GM03348 (cell line): ENCODE data around the gene BTD.
"Not testable (repeated sequence)": the region's sequence is repeated elsewhere in the genome, so short reads cannot be mapped to it uniquely, and the experiment has no call there.

Source experiments
- DNase-seq: peaks from one replicate; pipeline ENCODE4 v3.0.0; 2012; ENCODE audit warnings: low spot score

The BTD gene

DNA sequence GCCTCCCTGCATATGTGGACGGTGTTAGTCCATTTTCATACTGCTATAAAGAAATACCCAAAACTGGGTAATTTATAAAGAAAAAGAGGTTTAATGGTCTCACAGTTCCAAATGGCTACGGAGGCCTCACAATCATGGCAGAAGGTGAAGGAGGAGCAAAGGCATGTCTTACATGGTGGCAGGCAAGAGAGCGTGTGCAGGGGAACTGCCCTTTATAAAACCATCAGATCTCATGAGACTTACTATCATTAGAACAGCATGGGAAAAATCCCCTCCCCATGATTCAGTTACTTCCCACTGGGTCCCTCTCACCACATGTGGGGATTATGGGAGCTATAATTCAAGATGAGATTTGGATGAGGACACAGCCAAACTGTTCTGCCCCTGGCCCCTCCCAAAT lies 1.3 kb downstream of the BTD start:
- DNase-seq: not testable (repeated sequence)

DNA sequence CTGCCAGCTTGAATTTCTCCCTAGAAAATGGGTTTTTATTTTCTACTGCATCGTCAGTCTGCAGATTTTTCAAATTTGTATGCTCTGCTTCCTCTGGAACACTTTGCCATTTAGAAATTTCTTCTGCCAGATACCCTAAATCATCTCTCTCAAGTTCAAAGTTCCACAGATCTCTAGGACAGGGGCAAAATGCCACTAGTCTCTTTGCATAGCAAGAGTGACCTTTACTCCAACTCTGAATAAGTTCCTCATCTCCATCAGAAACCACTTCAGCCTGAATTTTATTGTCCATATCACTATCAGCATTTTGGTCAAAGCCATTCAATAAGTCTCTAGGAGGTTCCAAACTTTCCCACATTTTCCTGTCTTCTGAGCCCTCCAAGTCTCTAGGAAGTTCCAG lies 3.0 kb downstream of the BTD start:
- DNase-seq: not testable (repeated sequence)

DNA sequence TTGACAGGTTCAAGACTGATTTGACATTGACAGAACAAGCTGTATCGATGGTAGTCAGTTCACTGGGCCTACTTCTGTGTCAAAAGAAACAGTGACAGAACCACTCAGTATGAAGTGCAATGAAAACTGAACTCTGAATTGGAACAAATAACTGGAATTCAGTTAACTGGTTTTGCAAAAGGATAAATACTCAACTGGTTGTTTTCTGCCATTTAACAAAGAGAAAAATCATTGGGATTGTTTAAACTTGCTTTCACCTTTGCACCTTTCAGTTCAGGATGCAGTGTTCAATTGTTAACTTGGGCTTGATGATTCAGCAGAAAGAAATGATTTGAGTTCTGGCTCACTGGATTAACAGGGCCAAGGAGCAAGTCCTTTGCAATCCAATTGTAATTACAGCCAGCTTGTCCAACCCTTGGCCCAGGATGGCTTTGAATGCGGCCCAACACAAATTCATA lies 4.9 kb downstream of the BTD start:
- no peak for DNase-seq

DNA sequence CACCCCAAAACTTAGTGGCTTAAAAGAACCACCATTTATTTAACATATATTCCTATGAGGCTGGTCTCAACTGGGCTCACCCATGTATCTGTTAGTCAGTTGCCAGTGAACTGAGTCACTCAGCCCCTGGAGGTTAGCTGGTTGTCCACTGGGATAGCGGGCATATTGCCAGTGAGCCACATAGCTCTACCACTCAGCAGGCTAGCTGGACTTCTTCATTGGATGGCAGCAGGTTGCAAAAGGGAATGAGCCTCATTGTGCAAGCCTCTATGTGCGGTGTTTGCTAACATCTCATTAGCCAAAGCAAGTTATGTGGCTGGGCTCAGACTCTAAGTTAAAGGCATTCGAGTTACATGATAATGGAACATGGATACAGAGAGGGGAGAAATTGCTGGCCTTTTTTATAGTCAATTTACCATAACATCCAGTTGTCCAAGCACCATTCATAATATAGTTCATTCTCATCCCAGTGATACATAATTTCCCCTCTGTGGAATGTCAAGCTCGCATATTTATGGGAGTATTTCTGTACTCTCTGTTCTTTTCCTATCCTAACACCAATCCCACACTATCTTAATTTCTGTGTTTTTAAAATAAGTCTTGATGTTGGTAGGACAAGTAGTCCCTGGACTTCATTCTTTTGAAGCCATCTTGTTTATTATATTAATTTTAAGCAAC lies 8.7 kb downstream of the BTD start:
- peak; percentile 41 for DNase-seq

DNA sequence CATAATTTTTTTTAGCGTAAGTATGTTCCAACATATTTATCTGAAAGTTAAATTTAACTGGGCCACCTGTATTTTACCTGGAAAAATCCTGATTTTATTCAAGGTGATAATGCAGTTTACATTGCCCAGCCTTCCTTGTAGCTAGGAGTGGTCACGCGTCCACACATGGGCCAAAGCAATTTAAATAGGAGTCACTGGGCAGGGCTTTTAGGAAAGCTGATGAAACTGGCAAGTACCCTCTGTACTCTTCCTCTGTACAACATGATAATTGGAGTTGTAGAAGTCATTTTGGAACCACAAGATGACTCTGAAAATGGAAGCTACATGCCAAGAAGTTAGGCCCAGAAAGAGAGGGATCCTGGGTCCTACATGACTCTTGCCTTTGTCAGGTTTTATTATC lies 9.5 kb downstream of the BTD start:
- DNase-seq: no peak

DNA sequence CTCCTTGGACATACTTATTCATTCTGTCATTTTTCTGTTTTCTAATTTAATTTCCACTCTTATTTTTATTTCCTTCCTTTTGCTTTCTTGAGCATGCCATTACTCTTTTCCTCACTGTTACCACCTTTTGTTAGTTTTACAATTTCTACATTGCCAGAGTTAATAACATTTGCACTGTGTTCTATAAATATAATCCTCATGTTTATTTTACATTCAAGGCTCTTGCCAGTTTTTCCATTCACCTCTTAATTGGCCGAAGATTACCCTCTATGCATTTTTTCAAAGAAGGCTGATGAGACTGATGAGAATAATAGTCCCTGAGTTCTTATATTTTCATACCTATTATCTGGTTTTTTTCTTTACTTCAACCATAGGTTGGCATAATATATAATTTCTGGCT lies 10.5 kb downstream of the BTD start:
- DNase-seq: no peak

DNA sequence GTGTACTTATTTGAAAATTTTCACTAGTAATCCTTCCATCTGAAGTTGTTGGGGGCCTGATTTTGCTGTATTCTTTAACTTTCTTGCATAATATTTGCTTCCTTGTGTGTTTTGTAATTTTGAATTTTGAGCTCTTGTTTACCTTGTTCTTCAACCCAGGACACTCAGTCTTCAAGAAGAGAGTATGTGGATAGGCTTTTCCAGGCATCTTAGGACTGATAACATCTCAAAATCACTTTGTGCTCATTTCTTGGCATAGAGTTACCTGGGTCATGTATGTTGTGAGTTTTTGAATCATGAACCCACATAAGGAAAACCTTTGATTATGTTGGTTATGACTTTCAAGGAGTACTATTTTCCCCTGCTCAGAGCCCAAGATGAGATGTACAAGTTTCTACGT lies 13.4 kb downstream of the BTD start:
- no peak for DNase-seq

DNA sequence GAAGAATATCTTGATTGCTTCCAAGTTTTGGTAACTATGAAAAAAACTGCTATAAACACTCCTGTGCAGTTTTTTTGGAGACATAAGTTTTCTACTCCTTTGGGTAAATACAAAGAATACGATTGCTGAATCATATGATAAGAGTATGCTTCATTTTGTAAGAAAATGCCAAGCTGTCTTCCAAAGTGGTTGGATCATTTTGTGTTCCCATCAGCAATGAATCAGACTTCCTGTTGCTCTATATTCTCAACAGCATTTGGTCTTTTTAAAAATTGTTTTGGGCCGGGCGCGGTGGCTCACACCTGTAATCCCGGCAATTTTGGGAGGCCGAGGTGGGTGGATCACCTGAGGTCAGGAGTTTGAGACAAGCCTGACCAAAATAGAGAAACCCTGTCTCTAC lies 14.5 kb downstream of the BTD start:
- no peak for DNase-seq

DNA sequence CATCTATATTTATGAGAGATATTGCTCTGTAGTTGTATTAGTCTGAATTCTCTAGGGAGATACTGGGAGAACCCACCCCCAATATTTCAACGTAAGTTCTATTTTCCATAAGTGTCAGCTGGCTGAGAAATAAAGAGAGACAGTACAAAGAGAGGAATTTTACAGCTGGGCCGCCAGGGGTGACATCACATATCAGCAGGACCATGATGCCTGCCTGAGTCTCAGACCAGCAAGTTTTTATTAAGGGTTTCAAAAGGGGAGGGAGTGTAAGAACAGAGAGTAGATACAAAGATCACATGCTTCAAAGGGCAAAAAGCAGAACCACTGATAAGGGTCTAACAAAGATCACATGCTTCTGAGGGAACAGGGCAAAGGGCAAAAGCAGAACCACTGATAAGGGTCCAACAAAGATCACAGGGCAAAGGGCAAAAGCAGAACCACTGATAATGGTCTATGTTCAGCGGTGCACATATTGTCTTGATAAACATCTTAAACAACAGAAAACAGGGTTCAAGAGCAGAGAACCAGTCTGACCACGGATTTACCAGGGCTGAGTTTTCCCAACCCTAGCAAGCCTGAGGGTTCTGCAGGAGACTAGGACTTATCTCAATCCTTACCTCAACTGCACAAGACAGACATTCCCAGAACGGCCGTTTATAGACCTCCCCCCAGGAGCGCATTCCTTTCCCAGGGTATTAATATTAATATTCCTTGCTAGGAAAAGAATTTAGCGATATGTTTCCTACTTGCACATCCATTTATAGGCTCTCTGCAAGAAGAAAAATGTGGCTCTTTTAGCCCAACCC lies 18.3 kb downstream of the BTD start:
- DNase-seq: not testable (repeated sequence)

DNA sequence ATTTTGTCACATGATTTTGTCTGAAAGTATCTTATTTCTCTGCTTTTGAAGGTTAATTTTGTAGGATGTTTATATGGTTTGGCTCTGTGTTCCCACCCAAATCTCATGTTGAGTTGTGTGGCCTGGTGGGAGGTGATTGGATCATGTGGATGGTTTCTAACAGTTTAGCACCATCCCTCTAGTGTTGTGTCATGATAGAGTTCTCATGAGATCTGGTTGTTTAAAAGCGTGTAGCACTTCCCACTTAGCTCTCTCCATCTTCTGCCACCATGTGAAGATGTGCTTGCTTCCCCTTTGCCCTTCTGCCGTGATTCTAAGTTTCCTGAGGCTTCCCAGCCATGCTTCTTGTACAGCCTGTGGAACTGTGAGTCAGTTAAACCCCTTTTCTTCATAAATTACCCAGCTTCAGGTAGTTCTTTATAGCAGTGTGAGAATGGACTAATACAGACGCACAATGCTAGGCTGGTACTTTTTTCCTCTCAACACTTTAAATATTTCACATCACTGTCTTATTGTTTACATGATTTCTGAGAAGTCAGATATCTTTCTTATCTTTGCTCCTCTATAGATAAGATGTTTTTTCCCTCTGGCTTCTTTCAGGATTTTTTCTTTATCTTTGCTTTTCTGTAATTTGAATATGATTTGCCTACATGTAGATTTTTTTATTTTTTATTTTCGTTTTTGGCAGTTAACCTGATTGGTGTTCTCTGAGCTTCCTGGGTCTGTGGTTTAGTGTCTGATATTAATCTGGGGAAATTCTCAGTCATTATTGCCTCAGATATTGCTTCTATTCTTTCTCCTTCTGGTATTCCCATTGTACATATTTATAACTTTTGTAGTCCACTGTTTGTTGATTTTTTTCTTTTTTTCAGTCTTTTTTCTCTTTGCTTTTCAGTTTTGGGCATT lies 22.2 kb downstream of the BTD start:
- DNase-seq: no peak

DNA sequence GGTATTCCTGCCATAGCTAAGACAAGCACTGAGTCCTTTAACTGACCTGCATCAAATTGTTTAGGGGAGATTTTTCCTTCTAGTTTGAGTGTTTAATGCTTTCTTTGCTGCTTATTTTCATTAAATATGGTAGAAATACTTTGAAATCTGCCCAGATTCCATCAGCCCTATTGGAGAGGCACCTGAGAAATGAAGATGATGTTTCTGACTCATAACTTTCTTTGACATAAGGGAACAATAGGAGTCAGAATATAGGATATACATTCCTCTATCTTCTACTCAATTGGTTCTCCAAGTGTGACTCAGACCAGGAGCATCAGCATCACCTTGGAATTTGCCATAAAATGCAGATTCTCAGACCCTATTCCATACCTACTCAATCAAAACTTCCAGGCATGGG lies 27.4 kb downstream of the BTD start:
- no peak for DNase-seq

DNA sequence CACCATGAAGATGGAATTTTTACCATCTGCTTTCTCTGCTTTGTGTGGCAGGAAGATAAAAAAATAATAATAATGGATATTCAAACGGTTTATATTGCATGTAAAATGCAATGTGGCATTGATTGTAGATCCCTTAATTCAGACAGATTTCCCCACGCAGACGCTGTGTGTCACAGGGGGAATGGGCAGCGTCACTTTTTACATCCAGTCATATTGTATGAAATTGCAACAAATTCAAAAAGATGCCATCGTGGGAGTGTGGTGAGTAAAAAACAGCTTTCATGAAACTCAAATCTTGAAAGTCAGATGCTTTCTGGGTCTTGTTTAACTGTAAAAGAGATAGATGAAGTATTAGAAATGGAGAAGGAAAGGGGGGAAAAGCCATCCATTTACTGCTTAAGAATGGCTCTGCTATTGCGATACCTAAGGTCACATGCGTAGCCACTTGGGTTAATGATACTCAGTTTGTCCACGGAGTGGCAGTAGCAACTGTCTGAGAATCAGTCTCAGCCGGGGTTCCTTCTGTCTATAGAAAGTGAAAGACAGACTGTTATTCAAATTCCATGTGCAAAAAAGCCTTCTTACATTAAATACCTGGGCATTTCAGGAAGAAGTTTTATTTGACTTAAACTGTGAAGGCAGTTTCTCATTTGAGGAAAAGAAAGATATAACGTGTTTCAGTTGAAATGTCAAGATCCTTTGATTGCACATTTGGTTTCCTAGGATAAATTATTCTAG lies 28.5 kb downstream of the BTD start:
- DNase-seq: peak; percentile 82

DNA sequence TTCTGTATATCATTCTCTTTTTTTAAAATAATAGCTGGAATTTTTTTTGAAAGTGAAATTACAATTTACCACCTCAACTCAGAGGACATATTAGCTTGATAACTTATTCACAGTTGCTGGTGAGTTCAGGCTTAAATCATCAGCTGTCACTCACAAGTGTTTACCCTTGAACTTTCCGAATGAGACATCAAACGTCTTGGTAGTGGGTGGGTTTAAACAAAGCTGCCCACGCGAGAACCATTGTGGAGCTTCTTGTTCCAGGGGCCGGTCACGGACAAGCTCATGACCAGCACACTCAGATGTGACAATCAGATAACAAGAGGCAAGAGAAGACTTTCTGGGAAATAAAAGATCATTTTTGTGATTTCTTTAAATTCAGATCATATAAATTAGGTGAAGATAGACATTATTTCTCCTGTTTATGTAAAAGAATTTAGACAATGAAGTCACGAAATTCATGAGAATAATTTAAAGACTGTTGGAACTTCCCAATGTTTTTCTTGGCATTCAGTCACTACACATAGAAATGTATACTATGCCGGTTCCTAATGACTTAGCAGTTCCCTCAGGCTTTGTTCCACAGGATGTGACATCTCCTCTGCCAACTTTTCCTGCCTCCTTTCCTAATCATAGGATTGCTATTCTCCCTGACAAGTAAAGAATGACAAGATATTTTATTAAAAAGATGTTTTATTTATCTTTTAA lies 29.3 kb downstream of the BTD start:
- no peak for DNase-seq

DNA sequence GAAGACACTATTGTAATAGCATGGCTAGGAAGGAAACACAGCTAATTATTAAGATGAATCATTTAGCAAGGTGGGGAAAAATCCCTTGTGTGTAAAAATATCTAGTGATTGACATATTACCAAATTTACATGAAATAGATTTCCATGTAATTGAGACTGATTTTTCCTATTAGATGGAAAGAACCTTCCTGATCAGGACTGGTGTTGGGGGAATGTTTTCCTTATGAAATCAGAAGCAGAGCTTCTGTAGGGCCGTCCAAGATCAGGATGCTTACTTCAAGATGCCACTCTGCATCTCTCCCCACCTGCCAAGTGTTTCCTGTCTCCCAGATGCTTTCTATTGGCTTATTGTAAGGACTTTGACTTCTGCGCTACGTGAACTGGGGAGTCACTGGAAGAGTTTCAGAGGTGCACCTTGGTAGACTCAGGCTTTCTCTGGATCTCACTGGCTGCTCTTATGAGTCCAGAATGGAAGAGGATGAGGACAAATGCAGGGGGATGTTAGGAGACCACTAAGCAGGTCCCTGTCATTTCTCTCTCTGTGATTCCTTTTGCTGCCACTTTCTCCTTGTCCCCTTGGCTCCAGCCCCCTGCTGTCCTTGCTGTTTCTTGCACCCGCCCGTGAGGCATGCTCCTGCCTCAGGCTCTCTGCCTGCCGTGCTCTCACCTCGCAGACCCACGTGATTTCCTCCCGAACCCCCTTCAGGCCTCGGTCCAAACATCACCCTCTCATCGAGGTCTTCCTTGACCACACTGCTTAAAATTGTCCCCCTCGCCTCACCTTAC lies 30.1 kb downstream of the BTD start:
- no peak for DNase-seq

DNA sequence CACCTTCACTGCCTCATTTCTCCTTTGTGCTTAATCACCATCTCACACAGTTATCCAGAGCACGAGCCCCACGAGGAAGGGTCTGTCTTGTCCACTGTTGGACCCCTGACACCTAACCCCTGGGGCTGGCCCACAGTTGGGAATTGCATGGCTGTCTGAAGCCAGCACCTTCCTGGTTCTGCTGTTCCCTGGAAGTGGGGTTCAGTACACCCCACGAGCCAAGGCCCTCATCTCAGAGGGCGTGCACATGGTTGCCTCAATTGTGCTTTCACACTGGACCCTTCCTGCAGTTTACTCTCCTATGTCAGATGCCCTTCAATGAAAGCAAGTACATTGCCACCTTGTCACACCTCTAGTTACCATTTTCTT lies 30.7 kb downstream of the BTD start:
- DNase-seq: no peak

DNA sequence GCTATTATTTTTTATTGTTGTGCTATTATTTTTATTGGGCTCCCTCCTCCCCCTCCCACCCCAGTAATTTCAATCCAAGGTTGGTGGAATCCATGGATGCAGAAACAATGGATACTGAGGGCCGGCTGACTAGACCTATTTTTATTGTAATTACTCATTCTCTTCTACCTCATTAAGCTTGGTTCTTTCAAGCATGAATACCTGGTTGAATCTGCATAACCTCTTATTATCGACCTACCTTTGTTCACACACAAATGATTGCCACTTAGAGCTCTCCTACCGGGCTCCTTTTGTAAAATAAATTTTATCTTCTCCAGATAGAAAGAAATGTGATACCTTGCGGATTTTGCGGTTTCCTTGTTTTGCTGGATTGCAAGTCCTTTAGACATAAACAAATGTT lies 31.6 kb downstream of the BTD start:
- DNase-seq: no peak

DNA sequence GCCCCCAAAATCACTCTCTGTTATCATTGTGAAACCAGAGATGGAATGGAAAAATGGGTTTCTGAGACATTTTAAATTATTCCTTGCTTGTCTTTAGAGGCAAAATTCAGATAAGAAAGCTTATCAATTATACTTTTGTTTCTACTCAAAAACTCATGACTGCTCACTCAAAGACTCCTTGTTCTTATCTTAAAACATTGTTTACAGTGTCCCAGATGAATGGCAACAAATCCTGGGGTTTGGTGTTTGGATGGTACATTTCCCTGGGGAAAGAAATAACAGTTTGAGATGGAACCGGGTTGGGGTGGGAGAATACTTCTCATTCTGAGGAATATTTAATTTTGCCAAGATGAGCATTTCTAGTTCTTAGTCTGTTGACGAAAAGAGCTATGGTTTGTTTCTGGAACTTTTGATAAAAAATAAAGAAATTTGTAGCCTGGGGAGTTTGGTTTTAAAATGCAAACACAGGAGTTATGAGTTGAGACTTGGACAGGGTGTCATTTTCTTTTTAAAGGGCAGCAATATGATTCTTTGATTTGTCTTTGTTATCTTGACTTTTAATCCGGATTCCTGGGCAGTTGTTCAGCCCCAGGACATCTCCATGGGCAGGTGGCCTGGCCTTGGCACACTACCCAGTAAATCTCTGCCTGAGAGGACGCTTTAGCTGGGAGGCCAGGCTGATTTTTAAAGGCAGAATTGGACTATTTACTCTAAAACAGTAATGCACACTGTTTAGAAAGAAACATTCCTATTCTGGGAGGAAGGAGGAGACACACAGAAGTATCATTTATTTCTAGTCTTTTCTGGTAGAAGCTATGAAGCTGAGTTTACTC lies 32.4 kb downstream of the BTD start:
- no peak for DNase-seq

DNA sequence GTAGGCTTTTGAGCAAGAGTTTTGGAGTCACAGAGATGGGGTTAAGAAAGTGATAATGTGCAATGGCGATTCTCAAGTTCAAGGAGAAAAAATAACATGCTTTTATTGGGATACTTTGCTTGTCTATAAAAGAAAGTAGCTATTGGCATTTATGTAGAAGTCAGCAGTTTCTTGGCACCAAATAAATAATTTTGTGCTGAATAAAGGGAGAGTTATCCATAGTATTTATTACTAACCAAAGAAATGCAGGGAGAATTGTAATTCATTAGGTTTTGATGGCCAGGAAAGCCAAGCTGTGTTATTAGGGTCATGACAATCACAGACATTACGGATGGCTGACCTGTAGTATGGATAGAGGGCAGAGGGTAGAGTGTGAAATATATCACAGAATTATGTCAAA lies 33.1 kb downstream of the BTD start:
- DNase-seq: no peak

DNA sequence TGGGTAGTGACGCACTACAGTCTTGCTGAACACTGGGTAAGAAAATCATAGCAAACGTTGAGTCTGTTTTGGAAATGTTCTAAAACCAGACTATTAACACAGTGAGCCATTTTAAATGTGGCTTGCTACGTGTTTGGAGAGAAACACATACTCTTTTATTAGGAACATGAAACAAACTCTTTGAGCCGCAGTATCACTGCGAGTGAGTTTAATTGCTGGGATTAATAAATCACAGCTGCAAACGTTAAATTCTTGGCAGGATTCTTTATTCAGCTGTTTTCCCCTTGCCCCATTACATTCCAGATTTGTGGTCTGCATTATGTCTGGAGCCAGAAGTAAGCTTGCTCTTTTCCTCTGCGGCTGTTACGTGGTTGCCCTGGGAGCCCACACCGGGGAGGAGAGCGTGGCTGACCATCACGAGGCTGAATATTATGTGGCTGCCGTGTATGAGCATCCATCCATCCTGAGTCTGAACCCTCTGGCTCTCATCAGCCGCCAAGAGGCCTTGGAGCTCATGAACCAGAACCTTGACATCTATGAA lies 33.6 kb downstream of the BTD start:
- DNase-seq: peak; percentile 78
